GM23338 (cell line): ENCODE results near the gene CD83. TPM values are rescaled to one million over a fixed set of nuclear protein-coding genes. Genes with fewer than 3 reads are reported as not detected.

ENCODE experiments used
- ATAC-seq: fragments of 200-7000 bp; cut with Tn5 transposase; 3 replicates; pipeline ENCODE4 v1.9.1; 2020
- DNase-seq: peaks from one replicate; pipeline ENCODE4 v3.0.0-alpha.2; 2015; ENCODE audit warnings: low spot score
- H2AFZ ChIP-seq: fragments of 200-600 bp; sonication (generic); 2 replicates; pipeline ENCODE4 v1.8.0; 2016; ENCODE audit warnings: antibody characterized with exemption, mild to moderate bottlenecking, moderate library complexity
- H3F3A ChIP-seq: fragments of 200-600 bp; sonication (generic); replicated peaks from 2 replicates; pipeline ENCODE4 v1.8.0; 2017; ENCODE audit warnings: antibody characterized with exemption, mixed run types, low read depth
- H3K27ac ChIP-seq: fragments of 200-600 bp; sonication (generic); 2 replicates; pipeline ENCODE4 v1.6.1; 2016; ENCODE audit warnings: low read depth
- H3K27me3 ChIP-seq: fragments of 200-600 bp; sonication (generic); 2 replicates; pipeline ENCODE4 v1.8.0; 2016; ENCODE audit warnings: mild to moderate bottlenecking, mixed run types, moderate library complexity; ENCODE audit not compliant: insufficient read depth
- H3K36me3 ChIP-seq: fragments of 200-600 bp; sonication (generic); 2 replicates; pipeline ENCODE4 v1.8.0; 2016; ENCODE audit warnings: mild to moderate bottlenecking; ENCODE audit not compliant: insufficient read depth
- H3K4me1 ChIP-seq: fragments of 200-600 bp; sonication (generic); 2 replicates; pipeline ENCODE4 v1.8.0; 2016; ENCODE audit warnings: mild to moderate bottlenecking, moderate library complexity; ENCODE audit not compliant: insufficient read depth
- H3K4me2 ChIP-seq: fragments of 200-600 bp; sonication (generic); 2 replicates; pipeline ENCODE4 v1.7.1; 2017; ENCODE audit warnings: mixed run types
- H3K4me3 ChIP-seq: fragments of 200-600 bp; sonication (generic); 2 replicates; pipeline ENCODE4 v1.6.1; 2016; ENCODE audit warnings: mixed run types
- H3K79me2 ChIP-seq: fragments of 200-600 bp; sonication (generic); replicated peaks from 2 replicates; pipeline ENCODE4 v1.8.0; 2017; ENCODE audit warnings: mild to moderate bottlenecking; ENCODE audit not compliant: insufficient read depth
- H3K9me2 ChIP-seq: fragments of 200-600 bp; sonication (generic); 2 replicates; pipeline ENCODE4 v1.8.0; 2017; ENCODE audit not compliant: insufficient read depth
- H4K20me1 ChIP-seq: fragments of 200-600 bp; sonication (generic); replicated peaks from 2 replicates; pipeline ENCODE4 v1.8.0; 2017; ENCODE audit warnings: mild to moderate bottlenecking; ENCODE audit not compliant: insufficient read depth
- H3K27ac Mint-ChIP-seq: 2 replicates; pipeline ENCODE4 v1.8.0; 2020; ENCODE audit warnings: inconsistent platforms, mild to moderate bottlenecking, moderate library complexity, mixed read lengths
- H3K27me3 Mint-ChIP-seq: 3 replicates; pipeline ENCODE4 v1.8.0; 2022; ENCODE audit warnings: low read depth, mild to moderate bottlenecking, moderate library complexity, mixed read lengths, inconsistent platforms; ENCODE audit not compliant: insufficient read depth, poor library complexity
- H3K36me3 Mint-ChIP-seq: 3 replicates; pipeline ENCODE4 v1.8.0; 2021; ENCODE audit warnings: low read depth, mild to moderate bottlenecking, inconsistent platforms, moderate library complexity, mixed read lengths
- H3K4me1 Mint-ChIP-seq: 3 replicates; pipeline ENCODE4 v1.8.0; 2020; ENCODE audit warnings: mild to moderate bottlenecking, inconsistent platforms, mixed read lengths
- H3K4me3 Mint-ChIP-seq: 3 replicates; pipeline ENCODE4 v1.8.0; 2021; ENCODE audit warnings: moderate library complexity, mild to moderate bottlenecking, inconsistent platforms, mixed read lengths
- H3K9me3 Mint-ChIP-seq: 3 replicates; pipeline ENCODE4 v1.8.0; 2020; ENCODE audit warnings: moderate library complexity, mild to moderate bottlenecking, inconsistent platforms, mixed read lengths
- CREB1 ChIP-seq: fragments of 250-450 bp; sonication (Bioruptor Pico); IDR thresholded peaks from 2 replicates; pipeline ENCODE4 v1.5.0; 2020; ENCODE audit warnings: low read depth, mild to moderate bottlenecking, moderate library complexity
- CTCF ChIP-seq, 2 experiments: fragments of 200-600 bp in 1 of 2; sonication (generic) in 1 of 2; conservative IDR thresholded peaks; 2 replicates each; pipeline versions ENCODE4 v1.5.1 to v1.6.1; 2016 to 2017; ENCODE audit warnings: antibody characterized with exemption in 2 of 2, low read depth in 2 of 2, mild to moderate bottlenecking in 2 of 2, moderate library complexity in 1 of 2
- ETS1 ChIP-seq: IDR thresholded peaks from 2 replicates; pipeline ENCODE4 v1.6.1; 2016; ENCODE audit warnings: antibody characterized with exemption
- EZH2 ChIP-seq: fragments of 200-600 bp; sonication (generic); IDR thresholded peaks from one replicate; pipeline ENCODE4 v1.8.0; 2017; ENCODE audit warnings: antibody characterized with exemption, mild to moderate bottlenecking, low read depth; ENCODE audit not compliant: unreplicated experiment
- EZH2phosphoT487 ChIP-seq: fragments of 200-600 bp; sonication (generic); IDR thresholded peaks from one replicate; pipeline ENCODE4 v1.8.1; 2018; ENCODE audit warnings: antibody characterized with exemption; ENCODE audit not compliant: unreplicated experiment
- JUNB ChIP-seq: IDR thresholded peaks from one replicate; pipeline ENCODE4 v1.6.1; 2016; ENCODE audit warnings: antibody characterized with exemption; ENCODE audit not compliant: unreplicated experiment
- NANOG ChIP-seq: IDR thresholded peaks from 2 replicates; pipeline ENCODE4 v1.6.1; 2016; ENCODE audit warnings: antibody characterized with exemption, borderline replicate concordance
- POLR2AphosphoS5 ChIP-seq: IDR thresholded peaks from 2 replicates; pipeline ENCODE4 v1.6.1; 2016; ENCODE audit warnings: antibody characterized with exemption, low read depth
- REST ChIP-seq: IDR thresholded peaks from one replicate; pipeline ENCODE4 v1.6.1; 2018; ENCODE audit warnings: antibody characterized with exemption; ENCODE audit not compliant: unreplicated experiment
- STAT1 ChIP-seq: IDR thresholded peaks from one replicate; pipeline ENCODE4 v1.6.1; 2016; ENCODE audit warnings: antibody characterized with exemption; ENCODE audit not compliant: unreplicated experiment
- ZNF114 ChIP-seq: fragments of 250-450 bp; sonication (Bioruptor Pico); IDR thresholded peaks from 2 replicates; pipeline ENCODE4 v1.5.0; 2020; ENCODE audit warnings: mild to moderate bottlenecking, moderate library complexity
- polyA plus RNA-seq: library from polyadenylated mRNA; unstranded; fragments of >200 nt; fragmentation: Nextera tagmentation; extraction: Ambion mirVana; gene quantifications from 2 replicates; pipeline ENCODE4 v1.2.1, GENCODE V29; 2016
- total RNA-seq: library from RNA; depleted of rRNA; stranded (reverse); fragments of >200 nt; shearing (Covaris generic); gene quantifications from 2 replicates; pipeline ENCODE4 v1.2.3, GENCODE V29; 2014

The CD83 gene
- total and polyA plus RNA-seq, 2 experiments from 2014 or later, result 8.1 to 13.2 TPM

- TF ChIP-seq ETS1 (no peak), NANOG (no peak), ZNF114 (CRISPR knock-in tag) (no peak), EZH2 (no peak), POLR2AphosphoS5 (no peak), CREB1 (CRISPR knock-in tag) (no peak), CTCF (conservative IDR thresholded peaks at IDR 0.05; ENCODE audit: low read depth in 2 of 2) (no peak)
These were observed 29.0 kb downstream of the CD83 start (continued) for GRCh38 chr6:14146506-14147096.

- H3K36me3 Mint-ChIP-seq, result no peaks in the 10 kb centered on the region; the same call in 2 of the 3 replicates
- no peaks in the 10 kb centered on the region; the same call in 2 of the 3 replicates for H3K9me3 Mint-ChIP-seq
- Histone ChIP-seq H3F3A (no peaks in the 10 kb centered on the region), H3K27me3 (no peaks in the 10 kb centered on the region), H3K27ac (no peak overlapping the region), H3K4me2 (no peak overlapping the region), H3K79me2 (no peaks in the 10 kb centered on the region), H4K20me1 (no peaks in the 10 kb centered on the region), H3K36me3 (no peaks in the 10 kb centered on the region), H2AFZ (no peak overlapping the region), H3K9me2 (no peaks in the 10 kb centered on the region), H3K4me3 (no peak overlapping the region), H3K4me1 (no peaks in the 10 kb centered on the region; the same call in 1 of the 2 replicates)
- peaks cover 9% of the 10 kb centered on the region for H3K27me3 Mint-ChIP-seq
- H3K27ac Mint-ChIP-seq, result no peak overlapping the region
- ATAC-seq (no peak), DNase-seq (no peak)
- H3K4me1 Mint-ChIP-seq, result peaks cover 6% of the 10 kb centered on the region
- H3K4me3 Mint-ChIP-seq, result no peak overlapping the region
- TF ChIP-seq POLR2AphosphoS5, result no peak
- TF ChIP-seq ETS1, result no peak
- TF ChIP-seq STAT1, result no peak
- no peak for TF ChIP-seq EZH2phosphoT487
- no peak for TF ChIP-seq ZNF114 (CRISPR knock-in tag)
- no peak for TF ChIP-seq CREB1 (CRISPR knock-in tag)
- no peak for TF ChIP-seq JUNB
- no peak for TF ChIP-seq NANOG
- no peak for TF ChIP-seq REST
- no peak for TF ChIP-seq CTCF (conservative IDR thresholded peaks at IDR 0.05; ENCODE audit: low read depth in 2 of 2)
These were observed 30.3 kb downstream of the CD83 start for GRCh38 chr6:14147891-14148290.
